Uterus (tissue), 2 donors: ENCODE measurements around the gene CHMP4B.

Source experiments
- CTCF ChIP-seq, 4 experiments: fragments of 200-600 bp in 2 of 4; fragments of 450-650 bp in 2 of 4; sonication (generic) in 2 of 4; IDR thresholded peaks; one replicate each; pipeline ENCODE4 v1.5.1; 2016 to 2019; ENCODE audit warnings: antibody characterized with exemption in 4 of 4, mild to moderate bottlenecking in 2 of 4, moderate library complexity in 1 of 4
- POLR2A ChIP-seq, 2 donors: fragments of 450-650 bp; IDR thresholded peaks; one replicate each; pipeline ENCODE4 v1.6.1; 2016; ENCODE audit warnings: antibody characterized with exemption in 2 of 2, mild to moderate bottlenecking in 1 of 2, moderate library complexity in 1 of 2

GRCh38 chr20:33843854-33844253 is 32.7 kb downstream of the CHMP4B start:
- TF ChIP-seq CTCF (IDR thresholded peaks at IDR 0.05) (no peak), POLR2A (IDR thresholded peaks at IDR 0.05) (no peak)
